Left renal cortex interstitium (tissue), 4 donors: ENCODE measurements around the gene AIMP2. TPM values are rescaled to one million over a fixed set of nuclear protein-coding genes. Genes with fewer than 3 reads are reported as not detected.
A peak's percentile ranks its signal among the peaks of the same experiment; 100 is the strongest.
"Not testable (repeated sequence)": the region's sequence is repeated elsewhere in the genome, so short reads cannot be mapped to it uniquely, and the experiment has no call there.

ENCODE experiments used
- DNase-seq, 4 donors: peaks; one replicate each; pipeline ENCODE4 v3.0.0-alpha.2; 2013; ENCODE audit warnings: low read depth in 4 of 4, low spot score in 2 of 4, missing footprints in 1 of 4
- polyA plus RNA-seq, 4 donors: library from polyadenylated mRNA; unstranded; fragments of 120-200 nt; gene quantifications; one replicate each; pipeline ENCODE4 v1.2.1, GENCODE V29; 2013; ENCODE audit not compliant: insufficient read length in 4 of 4

AIMP2 gene
- polyA plus RNA-seq = 10 to 100 TPM; 23.4 to 28.5 (median 25.4) TPM

DNA sequence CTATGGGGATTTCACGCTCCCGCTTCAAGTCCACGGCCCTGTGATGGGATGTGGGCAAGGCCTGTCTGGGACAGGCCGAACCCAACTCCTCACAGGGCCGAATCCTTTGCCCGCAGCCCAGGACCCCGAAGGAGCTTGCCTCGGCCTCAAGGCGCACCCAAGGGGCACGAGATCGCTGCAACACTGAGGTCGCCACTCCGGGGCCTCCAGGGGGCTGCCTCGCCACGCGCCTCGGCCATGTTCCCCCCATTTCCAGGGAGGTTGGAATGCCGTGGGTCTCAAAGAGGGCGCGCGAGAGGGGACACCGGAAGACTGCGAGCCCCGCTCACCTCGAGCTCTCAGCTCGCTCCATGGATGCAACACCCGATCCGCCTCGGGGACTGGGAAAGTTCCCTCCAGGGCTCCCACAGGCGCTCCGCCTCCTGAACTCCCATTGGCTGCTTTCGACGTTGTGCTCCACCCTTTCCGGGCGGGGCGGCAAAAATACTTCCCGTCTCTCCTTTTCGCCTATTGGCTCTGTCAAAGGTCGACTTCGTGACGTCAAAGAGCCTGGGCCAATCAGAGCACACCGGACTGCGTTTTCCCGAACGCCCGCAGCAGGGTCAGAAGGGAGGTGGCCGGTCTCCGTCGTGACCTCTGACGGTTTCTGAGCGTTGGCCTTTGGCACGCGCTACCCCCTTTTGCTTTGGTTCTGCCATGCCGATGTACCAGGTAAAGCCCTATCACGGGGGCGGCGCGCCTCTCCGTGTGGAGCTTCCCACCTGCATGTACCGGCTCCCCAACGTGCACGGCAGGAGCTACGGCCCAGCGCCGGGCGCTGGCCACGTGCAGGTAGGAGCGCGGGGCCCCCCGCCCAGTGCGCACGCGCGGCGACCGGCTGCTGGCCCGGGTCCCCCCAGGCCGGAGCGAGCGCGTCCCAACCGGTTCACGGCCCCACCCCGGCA is at the start of gene AIMP2, which contains the start of gene PMS2:
AIMP2 (plus strand) TSS at position 605 of the 944 bp plus-strand sequence; CDS start at position 697, 92 bp downstream.
PMS2 (minus strand) TSS at position 382 of the 944 bp plus-strand sequence; CDS start at position 352, 30 bp downstream.
- peak; percentile 97 to 99 (median 98) for DNase-seq

DNA sequence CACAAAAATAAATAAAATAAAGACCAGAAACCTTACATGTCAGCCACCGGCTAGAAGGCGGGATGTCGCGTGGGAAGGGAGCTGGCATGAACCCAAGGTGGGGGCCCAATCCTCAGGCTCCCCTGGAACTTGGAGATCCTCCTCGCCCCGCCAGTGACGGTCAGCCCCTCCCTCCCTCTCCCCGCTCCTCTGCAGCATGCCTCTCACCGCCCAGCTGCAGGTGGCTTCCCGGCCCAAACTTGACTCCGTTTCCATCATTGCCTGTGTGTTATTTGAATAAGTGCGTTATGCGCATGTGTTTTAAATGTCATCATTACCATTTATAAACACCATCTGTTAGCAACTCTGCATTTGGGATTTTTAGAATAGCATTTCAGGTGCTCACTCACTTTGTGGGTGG is 45.9 kb upstream of the AIMP2 start:
- DNase-seq = not testable (repeated sequence)

DNA sequence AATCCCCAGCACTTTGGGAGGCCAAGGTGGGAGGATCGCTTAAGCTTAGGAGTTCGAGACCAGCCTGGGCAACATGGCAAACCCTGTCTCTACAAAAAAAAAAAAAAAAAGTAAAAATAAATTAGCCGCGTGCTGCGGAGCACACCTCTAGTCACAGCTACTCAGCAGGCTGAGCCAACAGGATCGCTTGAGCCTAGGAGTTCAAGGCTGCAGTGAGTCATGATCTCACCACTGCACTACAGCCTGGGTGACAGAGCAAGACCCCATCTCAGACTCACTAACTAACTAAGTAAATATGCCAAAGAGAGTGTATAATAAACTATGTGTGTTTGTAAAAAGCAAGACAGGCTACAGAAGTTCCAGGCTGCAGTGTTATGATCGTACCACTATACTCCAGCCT is 45.3 kb upstream of the AIMP2 start:
- not testable (repeated sequence) for DNase-seq

DNA sequence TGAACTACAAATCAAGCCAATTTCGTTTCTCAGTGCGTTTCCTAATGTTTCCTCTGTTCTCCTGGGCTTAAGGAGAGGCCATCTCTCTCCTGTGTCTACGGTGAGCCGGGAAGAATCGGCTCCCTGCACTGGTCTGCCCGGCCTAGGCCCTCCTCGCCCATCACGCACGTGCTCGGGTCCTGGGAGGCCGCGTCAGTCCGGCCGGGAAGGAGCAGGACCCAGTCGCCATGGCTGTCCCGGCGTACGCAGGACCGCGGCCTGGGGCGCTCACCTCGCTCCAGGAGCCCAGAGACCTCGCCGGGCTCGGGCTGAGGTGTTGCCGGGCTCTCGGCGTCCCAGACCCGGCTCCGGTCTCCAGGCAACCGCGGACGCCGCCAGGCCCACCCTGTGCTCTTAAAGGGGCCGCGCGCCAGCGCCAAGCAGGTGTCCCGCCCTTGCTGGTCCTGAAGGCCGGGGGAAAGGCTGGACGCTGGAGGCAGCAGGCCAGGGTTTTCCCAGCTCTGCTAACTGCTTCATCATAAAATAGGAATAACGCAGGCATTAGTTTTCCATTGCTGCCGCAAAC is 38.6 kb upstream of the AIMP2 start, which contains the start of gene RSPH10B:
RSPH10B (minus strand) TSS at position 343 of the 565 bp plus-strand sequence. CDS start 3,573 bp downstream, outside the sequence.
- not testable (repeated sequence) for DNase-seq

DNA sequence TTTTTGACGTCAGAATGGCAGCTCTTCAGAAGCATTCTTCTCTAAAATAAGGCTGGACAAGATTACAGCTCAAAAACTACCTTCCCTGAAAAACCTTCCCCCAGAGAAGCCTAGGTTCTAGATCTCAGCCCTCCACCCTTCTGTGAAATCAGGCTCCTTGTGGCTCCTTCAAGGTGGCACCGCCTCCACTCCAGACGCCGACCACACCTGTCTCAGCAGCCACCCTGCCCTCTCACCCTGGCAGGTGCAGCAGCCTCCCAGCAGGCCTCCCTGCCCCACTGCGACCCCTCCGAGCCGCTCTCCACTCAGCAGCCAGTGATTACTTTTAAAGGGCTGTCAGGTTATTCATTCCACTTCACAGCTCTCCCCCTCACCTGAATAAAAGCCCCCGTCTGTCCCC is 35.5 kb upstream of the AIMP2 start:
- DNase-seq = not testable (repeated sequence)

DNA sequence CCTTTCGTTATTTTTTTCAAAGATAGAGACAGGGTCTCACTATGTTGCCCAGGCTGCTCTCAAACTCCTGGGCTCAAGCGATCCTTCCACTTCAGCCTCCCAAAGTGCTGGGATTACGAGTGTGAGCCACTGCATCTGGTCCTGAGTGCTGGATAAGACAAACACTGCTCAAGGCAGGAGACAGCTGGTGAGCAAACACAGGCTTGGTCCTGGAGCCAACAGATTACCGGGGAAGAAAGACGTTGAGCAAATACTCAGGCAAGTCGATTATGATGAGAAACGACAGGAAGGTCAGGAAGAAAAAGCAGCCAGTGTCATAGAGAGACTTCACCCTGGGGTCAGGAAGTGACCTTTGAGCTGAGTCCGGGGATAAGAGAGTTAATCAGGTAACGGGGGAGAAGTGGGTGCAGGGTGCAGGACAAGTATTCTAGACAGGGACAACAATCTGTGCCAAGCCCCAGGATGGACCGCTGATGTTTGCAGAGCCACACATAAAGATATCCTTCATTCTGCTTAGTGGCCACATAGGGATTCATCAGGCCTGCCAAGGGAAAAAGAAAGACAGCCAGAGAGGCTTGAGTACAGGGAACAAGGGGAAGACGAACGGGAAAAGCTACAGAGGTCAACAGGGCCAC is 29.3 kb upstream of the AIMP2 start:
- not testable (repeated sequence) for DNase-seq

DNA sequence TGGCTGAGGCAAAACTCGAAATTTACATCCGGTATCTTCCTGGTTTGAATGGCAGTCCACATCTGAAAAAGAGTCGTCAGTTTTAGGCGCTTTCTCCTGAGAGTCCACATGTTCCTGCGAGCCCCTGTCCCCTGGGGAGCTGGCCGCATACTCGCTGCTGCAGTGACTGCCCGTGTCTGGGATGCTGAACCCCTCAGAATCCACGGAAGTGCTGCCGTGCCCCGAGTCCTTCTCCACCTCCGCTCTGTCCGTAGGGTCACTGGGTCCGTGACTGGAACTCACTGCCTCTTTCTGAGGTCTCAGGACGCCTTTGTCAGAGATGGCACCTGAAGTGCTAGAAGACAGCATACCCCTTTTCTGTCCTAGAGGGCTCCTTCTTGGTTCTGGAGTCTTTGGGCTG is 22.0 kb upstream of the AIMP2 start:
- not testable (repeated sequence) for DNase-seq

DNA sequence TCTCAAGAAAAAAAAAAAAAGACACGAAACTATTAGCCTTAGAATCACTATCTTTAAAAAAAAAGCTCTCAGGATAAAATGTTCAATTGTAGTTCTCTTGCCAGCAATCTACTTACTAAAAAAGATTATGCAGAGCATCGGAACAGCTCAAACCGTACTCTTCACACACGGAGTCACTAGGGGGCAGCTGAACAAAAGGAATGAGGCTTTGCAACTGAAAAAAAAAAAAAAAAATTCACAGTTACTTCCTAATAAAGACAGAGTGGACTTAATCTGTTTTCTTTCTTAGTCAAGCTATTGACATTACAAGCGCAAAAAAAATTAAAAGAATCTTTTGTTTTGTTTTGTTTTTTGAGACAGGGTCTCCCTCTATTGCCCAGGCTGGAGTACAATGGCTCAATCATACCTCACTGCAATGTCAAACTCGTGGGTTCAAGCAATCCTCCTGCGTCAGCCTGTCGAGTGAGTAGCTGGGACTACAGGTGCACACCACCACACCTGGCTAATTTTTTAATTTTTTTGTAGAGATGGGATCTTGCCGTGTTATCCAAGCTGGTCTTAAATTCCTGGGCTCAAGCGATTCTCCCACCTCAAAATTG is 11.8 kb upstream of the AIMP2 start:
- peak in 2 of 4 donors; percentile 48 to 73 for DNase-seq

DNA sequence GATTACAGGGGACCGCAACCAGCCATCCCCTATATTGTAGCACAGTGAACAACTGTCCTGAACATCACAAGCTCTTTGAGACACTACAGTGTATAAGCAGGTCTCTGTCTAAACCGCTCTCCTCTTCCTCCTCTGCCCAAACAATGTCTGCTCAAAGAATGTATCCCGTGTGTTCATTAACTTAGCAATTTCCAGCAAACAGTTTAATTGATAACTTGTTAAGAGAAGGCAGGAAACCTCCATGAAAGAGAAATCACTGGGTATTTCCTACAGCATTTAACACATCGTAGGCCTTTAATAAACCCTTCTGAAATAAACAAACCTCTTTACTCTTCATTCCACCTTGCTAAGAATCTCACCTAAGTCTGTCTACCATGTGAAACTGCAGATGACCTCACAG is 1.7 kb upstream of the AIMP2 start:
- DNase-seq = no peak

DNA sequence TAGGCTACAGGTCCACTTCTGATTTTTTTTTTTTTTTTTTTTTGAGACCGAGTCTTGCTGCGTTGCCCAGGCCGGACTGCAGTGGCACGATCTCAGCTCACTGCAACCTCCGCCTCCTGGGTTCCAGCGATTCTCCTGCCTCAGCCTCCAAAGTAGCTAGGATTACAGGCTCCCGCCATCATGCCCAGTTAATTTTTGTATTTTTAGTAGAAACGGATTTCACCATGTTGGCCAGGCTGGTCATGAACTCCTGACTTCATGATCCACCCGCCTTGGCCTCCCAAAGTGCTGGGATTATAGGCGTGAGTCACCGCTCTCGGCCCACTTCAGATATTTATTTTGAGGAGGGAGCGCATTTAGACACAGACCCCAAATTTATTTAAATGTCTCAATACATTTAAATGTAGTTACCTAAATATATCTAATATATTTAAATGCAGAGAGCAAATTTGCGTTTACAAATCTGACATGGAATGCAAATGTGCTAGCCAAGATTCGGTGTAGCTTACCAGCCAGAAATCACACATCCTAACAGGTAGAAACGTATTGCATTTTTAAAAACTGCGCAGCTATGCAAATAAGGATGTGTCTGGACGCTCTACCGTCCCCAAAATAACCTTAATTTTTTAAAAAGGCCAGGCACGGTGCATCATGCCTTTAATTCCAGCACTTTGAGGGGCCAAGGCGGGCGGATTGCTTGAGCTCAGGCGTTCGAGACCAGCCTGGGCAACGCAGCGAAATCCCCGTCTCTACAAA is 1.1 kb upstream of the AIMP2 start:
- not testable (repeated sequence) for DNase-seq

DNA sequence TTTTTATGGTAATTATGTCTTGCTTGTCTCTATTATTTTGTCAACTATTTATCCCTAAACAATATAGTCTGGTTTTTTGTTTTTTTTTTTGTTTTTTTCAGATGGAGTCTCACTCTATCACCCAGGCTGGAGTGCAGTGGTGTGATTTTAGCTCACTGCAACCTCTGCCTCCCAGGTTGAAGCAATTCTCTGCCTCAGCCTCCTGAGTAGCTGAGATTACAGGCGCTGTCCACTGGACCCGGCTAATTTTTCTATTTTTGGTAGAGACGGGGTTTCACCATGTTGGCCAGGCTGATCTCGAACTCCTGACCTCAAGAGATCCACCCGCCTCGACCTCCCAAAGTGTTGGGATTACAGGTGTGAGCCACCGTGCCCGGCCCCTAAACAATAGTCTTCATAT is 1.3 kb downstream of the AIMP2 start:
- not testable (repeated sequence) for DNase-seq

DNA sequence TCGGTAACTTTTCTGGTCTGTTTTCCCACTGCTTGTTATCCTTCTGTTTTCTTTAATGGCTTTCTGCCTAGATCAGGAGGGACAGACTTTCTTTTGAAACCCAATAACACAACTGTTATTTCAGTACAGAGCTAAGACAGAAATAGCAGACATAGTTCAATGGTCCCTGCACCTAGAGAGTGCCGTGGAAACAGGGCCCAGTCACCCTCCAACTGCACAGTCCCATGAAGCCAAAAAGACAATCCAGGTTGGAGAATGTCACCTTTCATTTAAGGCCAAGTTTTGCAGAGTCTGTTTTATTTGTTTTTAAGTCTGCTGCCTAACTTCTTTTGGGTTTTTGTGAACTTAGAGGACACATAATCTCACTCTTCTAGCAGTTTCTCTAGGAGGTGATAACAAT is 2.5 kb downstream of the AIMP2 start:
- no peak for DNase-seq

DNA sequence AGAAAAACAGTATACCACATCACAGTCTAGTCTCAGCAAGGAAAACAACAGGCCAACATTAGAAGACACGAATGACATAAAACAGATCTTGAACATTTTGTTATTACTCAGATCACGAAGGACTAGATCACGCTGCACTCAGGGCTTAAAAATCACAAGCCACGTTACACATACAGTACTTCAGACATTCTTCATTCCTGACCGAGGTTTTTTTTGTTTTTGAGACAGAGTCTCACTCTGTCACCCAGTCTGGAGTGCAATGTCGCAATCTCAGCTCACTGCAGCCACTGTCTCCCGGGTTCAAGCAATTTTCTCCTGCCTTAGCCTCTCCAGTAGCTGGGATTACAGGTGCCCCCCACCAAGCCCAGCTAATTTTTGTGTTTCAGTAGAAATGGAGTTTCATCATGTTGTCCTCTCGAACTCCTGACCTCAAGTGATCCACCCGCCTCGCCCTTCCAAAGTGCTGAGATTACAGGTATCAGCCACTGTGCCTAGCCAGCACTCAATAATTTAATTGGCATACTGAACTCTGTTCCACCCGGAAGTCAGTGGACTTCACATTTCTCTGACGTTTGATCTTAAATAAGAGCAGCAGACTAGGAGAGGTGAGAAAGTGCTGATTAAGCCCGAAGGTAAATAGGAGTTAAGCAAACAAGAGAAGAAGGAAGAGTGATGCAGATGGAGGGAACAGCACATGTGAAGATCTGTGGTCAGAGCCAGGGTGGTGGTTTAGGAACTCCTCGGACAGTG is 3.5 kb downstream of the AIMP2 start:
- DNase-seq = no peak

DNA sequence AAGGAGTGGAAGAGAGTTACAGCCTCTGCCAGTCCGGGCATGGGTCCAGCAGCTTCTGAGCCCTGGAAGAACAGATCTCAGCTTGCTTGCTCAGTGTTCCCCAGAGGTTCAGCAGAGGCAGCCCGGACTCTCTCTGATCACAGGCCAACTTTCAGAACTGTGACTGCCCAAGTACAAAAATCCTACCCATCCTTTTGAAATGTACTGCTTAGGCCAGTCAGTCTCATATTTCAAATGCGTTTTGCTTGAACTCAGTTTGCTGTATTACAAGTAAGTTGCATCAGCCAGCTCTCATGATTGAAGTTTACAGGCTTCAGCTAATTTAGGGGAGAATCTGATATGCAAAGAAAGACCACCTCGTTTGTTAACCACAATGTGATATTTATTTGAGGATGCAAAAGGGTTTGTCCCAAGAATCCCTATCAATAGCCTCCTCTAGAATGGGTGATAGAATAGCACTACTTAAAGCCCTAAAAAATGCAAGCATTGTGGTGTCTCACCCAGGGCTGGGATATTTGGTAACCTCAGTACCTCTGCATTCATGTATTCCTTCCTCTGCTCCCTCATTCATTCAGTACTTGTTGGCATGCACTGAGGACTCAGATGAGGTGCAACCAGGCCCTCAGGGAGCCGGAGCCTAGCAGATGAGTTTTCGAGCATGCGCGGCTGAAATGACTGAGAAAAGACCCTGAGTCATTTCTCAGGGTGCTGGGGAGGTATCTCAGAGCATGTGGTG is 7.0 kb downstream of the AIMP2 start:
- no peak for DNase-seq

DNA sequence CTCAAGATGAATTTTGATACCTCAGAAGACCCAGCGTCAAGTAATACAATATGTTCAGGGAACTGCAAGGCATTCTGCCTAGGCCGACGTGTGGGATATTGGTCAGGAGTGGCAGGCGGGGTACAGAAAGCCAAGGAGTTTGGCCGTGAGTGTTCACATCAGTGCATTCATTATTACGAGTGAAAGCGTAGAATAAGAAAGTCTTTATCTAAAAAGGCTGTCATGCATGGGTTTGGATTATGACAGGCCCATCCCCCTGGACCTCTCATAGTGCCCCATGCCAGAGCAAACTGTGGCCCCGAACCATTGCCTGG is 7.5 kb downstream of the AIMP2 start:
- DNase-seq = no peak

DNA sequence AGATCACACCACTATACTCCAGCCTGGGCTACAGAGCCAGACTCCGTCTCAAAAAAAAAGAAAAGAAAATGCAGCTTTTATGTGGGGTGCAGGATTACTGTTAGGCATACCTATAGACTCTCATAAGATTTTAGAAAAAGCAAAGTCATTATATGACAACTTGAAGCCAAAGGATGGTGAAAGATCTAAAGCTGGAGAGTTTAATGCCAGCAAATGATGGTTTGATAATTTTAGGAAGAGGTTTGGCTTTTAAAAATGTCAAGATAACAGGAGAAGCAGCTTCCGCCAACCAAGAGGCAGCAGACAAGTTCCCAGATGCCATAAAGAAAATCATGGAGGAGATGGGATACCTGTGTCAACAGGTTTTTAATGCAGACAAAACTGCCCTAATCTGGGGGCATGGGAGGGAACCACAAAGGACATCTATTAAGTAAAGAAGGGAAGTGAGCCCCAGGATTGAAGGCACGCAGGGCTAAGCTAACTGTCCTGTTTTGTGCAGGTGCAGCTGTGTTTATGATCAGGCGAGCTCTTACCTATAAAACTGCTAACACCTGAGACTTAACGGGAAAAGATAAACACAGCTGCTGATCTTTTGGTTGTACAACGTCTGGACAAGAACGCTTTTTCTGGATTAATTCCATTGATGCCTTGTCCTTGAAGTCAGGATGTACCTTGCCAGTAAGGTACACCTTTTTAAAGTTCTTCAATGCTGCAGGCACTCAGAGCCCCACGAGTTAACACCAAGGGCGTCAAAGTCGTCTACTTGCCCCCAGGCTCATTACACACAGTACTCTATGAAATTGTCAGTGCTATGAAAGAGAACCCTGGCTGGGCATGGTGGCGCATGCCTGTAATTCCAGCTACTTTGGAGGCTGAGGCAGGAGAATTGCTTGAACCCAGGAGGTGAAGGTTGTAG is 11.6 kb downstream of the AIMP2 start:
- no peak for DNase-seq

DNA sequence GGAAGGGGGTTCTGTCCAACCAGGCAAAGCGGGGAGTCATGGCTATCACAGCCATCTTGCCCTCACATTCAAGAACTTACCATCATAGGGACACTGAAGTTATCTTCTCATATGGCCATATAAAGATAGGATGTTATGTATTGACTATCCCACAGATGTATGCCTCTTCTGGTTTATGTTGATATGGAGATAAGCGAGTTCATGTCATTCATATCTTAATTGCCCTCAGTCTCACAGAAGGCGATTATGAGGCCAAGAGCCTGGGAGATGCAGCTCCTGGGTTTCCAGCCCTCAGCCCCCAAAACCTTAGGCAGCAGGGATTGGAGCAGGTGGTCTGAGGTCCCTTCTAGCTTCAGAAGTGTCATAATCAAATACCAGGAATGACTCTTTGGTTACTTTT is 13.6 kb downstream of the AIMP2 start:
- DNase-seq = no peak

DNA sequence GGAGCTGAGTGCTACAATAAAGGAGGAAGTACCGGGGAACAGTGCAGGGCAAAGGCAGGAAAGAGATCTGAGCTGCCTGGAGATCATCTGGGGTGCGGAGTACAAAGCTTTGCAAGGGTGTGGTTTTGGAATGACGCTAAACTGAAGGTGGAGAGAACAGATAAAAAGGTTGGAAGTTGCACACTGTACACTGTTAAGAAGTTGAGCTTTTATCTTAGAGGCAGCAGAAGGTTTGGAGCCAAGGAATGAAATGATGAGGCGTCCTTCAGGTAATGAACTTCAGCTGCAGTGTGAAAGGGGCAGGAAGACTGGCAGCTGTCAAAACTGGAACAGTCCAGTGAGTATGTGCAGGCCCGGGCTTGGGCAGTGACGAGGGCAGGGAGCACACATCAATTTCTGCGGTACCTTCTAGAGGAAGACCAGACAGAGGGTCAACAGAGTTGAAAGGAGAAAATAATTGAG is 14.9 kb downstream of the AIMP2 start:
- DNase-seq = no peak
